ENCODE results near the gene DDX10.

GRCh38 chr11:108909921-108910320 lies 245.1 kb downstream of the DDX10 start:
- no peak for TF ChIP-seq POLR2A (IDR thresholded peaks at IDR 0.05)
- TF ChIP-seq CTCF (IDR thresholded peaks at IDR 0.05), result no peak
